GM12878 (cell line): ENCODE data around the gene PNMA1.

Experiments
- KAT2A ChIP-seq: conservative IDR thresholded peaks from 2 replicates; pipeline ENCODE4 v1.6.1; 2011; ENCODE audit warnings: low read depth, low read length; ENCODE audit not compliant: control insufficient read depth
- ZZZ3 ChIP-seq: IDR thresholded peaks from 2 replicates; pipeline ENCODE4 v1.6.1; 2011; ENCODE audit warnings: low read depth; ENCODE audit not compliant: control insufficient read depth, insufficient read length

GRCh38 chr14:73718418-73719251, 4.5 kb upstream of the PNMA1 start:
- no peak for TF ChIP-seq KAT2A
- TF ChIP-seq ZZZ3, result no peak
